H9 (cell line): Measurements from ENCODE around the gene CES5A. TPM values are rescaled to one million over a fixed set of nuclear protein-coding genes. Genes with fewer than 3 reads are reported as not detected.
"Not testable (repeated sequence)": the region's sequence is repeated elsewhere in the genome, so short reads cannot be mapped to it uniquely, and the experiment has no call there.

Experiments used
- DNase-seq: peaks from one replicate; pipeline ENCODE4 v3.0.0-alpha.2; 2017
- H2AFZ ChIP-seq: one replicate; pipeline ENCODE4 v1.6.1; 2013; ENCODE audit warnings: mild to moderate bottlenecking, low read length, control low read depth, moderate library complexity
- H2AK5ac ChIP-seq: 2 replicates; pipeline ENCODE4 v1.6.1; 2013; ENCODE audit warnings: low read length, control low read depth, mixed read lengths; ENCODE audit not compliant: insufficient read length
- H2BK120ac ChIP-seq: one replicate; pipeline ENCODE4 v1.6.1; 2013; ENCODE audit warnings: low read depth, mild to moderate bottlenecking, low read length, control low read depth, inconsistent platforms; ENCODE audit not compliant: poor library complexity, severe bottlenecking
- H2BK12ac ChIP-seq: 2 replicates; pipeline ENCODE4 v1.6.1; 2013; ENCODE audit warnings: low read length, control low read depth, mixed read lengths, low read depth; ENCODE audit not compliant: insufficient read length
- H2BK15ac ChIP-seq: 2 replicates; pipeline ENCODE4 v1.6.1; 2013; ENCODE audit warnings: low read depth, low read length, control low read depth
- H2BK20ac ChIP-seq: one replicate; pipeline ENCODE4 v1.6.1; 2013; ENCODE audit warnings: low read depth, mild to moderate bottlenecking, low read length, control low read depth, inconsistent platforms; ENCODE audit not compliant: poor library complexity, severe bottlenecking
- H2BK5ac ChIP-seq: 2 replicates; pipeline ENCODE4 v1.6.1; 2013; ENCODE audit warnings: low read length, control low read depth, mixed read lengths; ENCODE audit not compliant: insufficient read length
- H3K14ac ChIP-seq: 2 replicates; pipeline ENCODE4 v1.6.1; 2013; ENCODE audit warnings: low read length, control low read depth; ENCODE audit not compliant: insufficient read depth
- H3K18ac ChIP-seq: 2 replicates; pipeline ENCODE4 v1.6.1; 2013; ENCODE audit warnings: low read depth, mild to moderate bottlenecking, mixed read lengths, low read length, control low read depth; ENCODE audit not compliant: insufficient read length
- H3K23ac ChIP-seq: 2 replicates; pipeline ENCODE4 v1.6.1; 2013; ENCODE audit warnings: low read length, control low read depth, mixed read lengths, low read depth; ENCODE audit not compliant: insufficient read length
- H3K23me2 ChIP-seq: 2 replicates; pipeline ENCODE4 v1.6.1; 2013; ENCODE audit warnings: low read depth, mild to moderate bottlenecking, mixed read lengths, low read length, control low read depth; ENCODE audit not compliant: insufficient read length, poor library complexity, severe bottlenecking
- H3K27ac ChIP-seq: 2 replicates; pipeline ENCODE4 v1.5.1; 2013; ENCODE audit warnings: low read length, control low read depth, mixed read lengths, low read depth; ENCODE audit not compliant: insufficient read length
- H3K27me3 ChIP-seq: 2 replicates; pipeline ENCODE4 v1.6.1; 2013; ENCODE audit warnings: low read length, control low read depth, inconsistent platforms; ENCODE audit not compliant: insufficient read depth
- H3K4ac ChIP-seq: 2 replicates; pipeline ENCODE4 v1.6.1; 2013; ENCODE audit warnings: low read depth, mild to moderate bottlenecking, control low read depth, inconsistent platforms, low read length, moderate library complexity
- H3K4me1 ChIP-seq: 2 replicates; pipeline ENCODE4 v1.6.1; 2013; ENCODE audit warnings: low read length, control low read depth, inconsistent platforms; ENCODE audit not compliant: insufficient read depth
- H3K4me2 ChIP-seq: 2 replicates; pipeline ENCODE4 v1.6.1; 2013; ENCODE audit warnings: low read length, control low read depth, mixed read lengths; ENCODE audit not compliant: insufficient read length, insufficient read depth
- H3K56ac ChIP-seq: 2 replicates; pipeline ENCODE4 v1.6.1; 2013; ENCODE audit warnings: low read depth, mild to moderate bottlenecking, mixed read lengths, low read length, control low read depth; ENCODE audit not compliant: insufficient read length
- H3K79me1 ChIP-seq: 2 replicates; pipeline ENCODE4 v1.6.1; 2013; ENCODE audit warnings: low read depth, mild to moderate bottlenecking, moderate library complexity, low read length, control low read depth, inconsistent platforms; ENCODE audit not compliant: insufficient read depth, poor library complexity, severe bottlenecking
- H3K79me2 ChIP-seq: 2 replicates; pipeline ENCODE4 v1.6.1; 2013; ENCODE audit warnings: low read length, control low read depth, inconsistent platforms; ENCODE audit not compliant: insufficient read depth
- H3K9ac ChIP-seq: 2 replicates; pipeline ENCODE4 v1.6.1; 2013; ENCODE audit warnings: low read length, control low read depth, mixed read lengths; ENCODE audit not compliant: insufficient read length; ENCODE audit errors: extremely low read depth
- H3K9me3 ChIP-seq: one replicate; pipeline ENCODE4 v1.6.1; 2013; ENCODE audit warnings: low read depth, low read length, inconsistent platforms; ENCODE audit not compliant: control insufficient read depth
- H3T11ph ChIP-seq: one replicate; pipeline ENCODE4 v1.6.1; 2013; ENCODE audit warnings: mild to moderate bottlenecking, low read length, control low read depth, inconsistent platforms
- H4K20me1 ChIP-seq: one replicate; pipeline ENCODE4 v1.6.1; 2013; ENCODE audit not compliant: control insufficient read depth, insufficient read length, insufficient read depth
- H4K5ac ChIP-seq: 2 replicates; pipeline ENCODE4 v1.6.1; 2013; ENCODE audit warnings: low read depth, mild to moderate bottlenecking, mixed read lengths, low read length, control low read depth; ENCODE audit not compliant: insufficient read length
- H4K8ac ChIP-seq: replicated peaks from 2 replicates; pipeline ENCODE4 v1.6.1; 2013; ENCODE audit warnings: low read length, control low read depth, mixed read lengths, low read depth; ENCODE audit not compliant: insufficient read length
- H4K91ac ChIP-seq: 2 replicates; pipeline ENCODE4 v1.6.1; 2013; ENCODE audit warnings: low read depth, mild to moderate bottlenecking, moderate library complexity, mixed read lengths, low read length, control low read depth; ENCODE audit not compliant: insufficient read length
- H3K27ac Mint-ChIP-seq, 3 experiments: 2 replicates in 2 of 3; 3 replicates in 1 of 3; pipeline ENCODE4 v1.8.0; 2020 to 2021; ENCODE audit warnings: mixed read lengths in 3 of 3, mild to moderate bottlenecking in 1 of 3, moderate library complexity in 1 of 3
- H3K27me3 Mint-ChIP-seq: 2 replicates; pipeline ENCODE4 v1.8.0; 2021; ENCODE audit warnings: low read depth, mild to moderate bottlenecking, moderate library complexity, mixed read lengths
- H3K36me3 Mint-ChIP-seq, 3 experiments: 2 replicates in 2 of 3; 3 replicates in 1 of 3; pipeline ENCODE4 v1.8.0; 2020 to 2021; ENCODE audit warnings: low read depth in 3 of 3, mixed read lengths in 3 of 3; ENCODE audit not compliant: insufficient read depth in 1 of 3
- H3K4me1 Mint-ChIP-seq, 2 experiments: 2 replicates each; pipeline ENCODE4 v1.8.0; 2020; ENCODE audit warnings: mixed read lengths in 2 of 2
- H3K4me3 Mint-ChIP-seq, 2 experiments: 2 replicates in 1 of 2; 3 replicates in 1 of 2; pipeline ENCODE4 v1.8.0; 2020 to 2021; ENCODE audit warnings: mild to moderate bottlenecking in 2 of 2, mixed read lengths in 2 of 2, moderate library complexity in 1 of 2
- H3K9me3 Mint-ChIP-seq, 2 experiments: 2 replicates in 1 of 2; 3 replicates in 1 of 2; pipeline ENCODE4 v1.8.0; 2020; ENCODE audit warnings: mild to moderate bottlenecking in 2 of 2, mixed read lengths in 2 of 2, moderate library complexity in 1 of 2
- WGBS: extraction: QIAGEN DNeasy Blood & Tissue Kit; methylation state at CpG from one replicate; pipeline ENCODE4 v1.1.7; 2013; ENCODE audit warnings: missing lambda C conversion rate, low lambda C conversion rate, mixed read lengths; ENCODE audit not compliant: insufficient read length; ENCODE audit errors: extremely low coverage; 5-methylcytosine and 5-hydroxymethylcytosine counted together
- total RNA-seq: library from RNA; stranded (reverse); gene quantifications from 2 replicates; pipeline ENCODE4 v1.2.1, GENCODE V29; 2021

The CES5A gene
- total RNA-seq, 1 experiment from 2014 or later = not detected

DNA sequence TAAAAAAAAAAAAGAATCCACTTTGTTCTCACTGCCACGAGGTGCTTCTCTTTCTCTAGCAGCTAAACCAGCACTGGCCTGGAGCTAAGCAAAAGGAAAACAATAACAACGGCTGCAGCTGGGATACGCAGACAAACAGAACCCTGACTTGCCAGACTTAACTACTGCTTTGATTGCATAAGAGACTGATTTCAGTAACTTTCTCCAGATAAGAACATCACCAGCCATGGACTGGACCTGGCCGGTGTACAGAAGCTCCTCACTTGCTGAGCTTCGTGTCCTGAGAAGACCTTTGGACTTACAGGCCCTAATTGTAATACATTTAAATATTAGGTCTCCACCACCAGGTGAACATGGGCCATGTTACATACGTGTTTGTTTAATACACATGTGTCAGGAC lies 70.1 kb downstream of the CES5A start:
- H3K4me1 ChIP-seq, H3T11ph ChIP-seq, H3K79me2 ChIP-seq, H3K27me3 ChIP-seq, H2BK5ac ChIP-seq, H2BK15ac ChIP-seq, H3K27me3 Mint-ChIP-seq, H2BK12ac ChIP-seq, H4K8ac ChIP-seq, H2BK120ac ChIP-seq, H4K5ac ChIP-seq, H3K27ac Mint-ChIP-seq, H3K23ac ChIP-seq, H3K27ac ChIP-seq, H3K14ac ChIP-seq, H3K4me3 Mint-ChIP-seq, H3K18ac ChIP-seq, H2BK20ac ChIP-seq, H4K91ac ChIP-seq, DNase-seq, H3K36me3 Mint-ChIP-seq, H3K4ac ChIP-seq, H3K9me3 ChIP-seq, H3K4me2 ChIP-seq, H2AK5ac ChIP-seq, H3K9ac ChIP-seq, H3K56ac ChIP-seq, H4K20me1 ChIP-seq, H3K9me3 Mint-ChIP-seq, H2AFZ ChIP-seq, H3K23me2 ChIP-seq, H3K79me1 ChIP-seq: not testable (repeated sequence)
- whole genome bisulfite sequencing = no CpG with 5 or more reads among the region's 6 CpGs
- H3K4me1 Mint-ChIP-seq = peaks cover 11% of the 10 kb centered on the region in 2 experiments

DNA sequence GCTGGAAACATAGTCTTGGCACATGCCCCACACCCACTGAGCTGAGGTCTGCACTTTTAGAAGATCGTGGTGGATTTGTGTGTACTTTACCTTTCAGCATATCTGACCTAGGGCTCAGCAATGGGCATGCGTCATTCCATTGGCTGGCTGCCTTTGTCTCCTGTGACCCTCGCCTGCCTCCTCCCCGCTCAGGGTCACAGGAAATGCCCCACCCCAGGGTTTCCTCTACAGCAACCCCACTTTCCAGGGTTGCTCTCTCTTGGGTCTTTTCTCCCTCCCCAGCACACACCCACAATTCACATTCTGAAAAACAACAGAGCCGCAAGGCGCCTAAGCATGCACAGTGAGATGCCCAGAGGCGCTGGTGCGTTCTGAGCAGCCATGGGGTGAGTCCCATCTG lies 71.5 kb downstream of the CES5A start:
- not testable (repeated sequence) for H3K56ac ChIP-seq, H3K23me2 ChIP-seq, H3K4me1 ChIP-seq, H4K91ac ChIP-seq, H2BK120ac ChIP-seq, H3K27me3 Mint-ChIP-seq, H3K36me3 Mint-ChIP-seq, H3K9me3 Mint-ChIP-seq, H3K79me2 ChIP-seq, H4K5ac ChIP-seq, H4K8ac ChIP-seq, H2AFZ ChIP-seq, H3K18ac ChIP-seq, H3K4ac ChIP-seq, H3T11ph ChIP-seq, H2BK12ac ChIP-seq, H2BK20ac ChIP-seq, H3K9me3 ChIP-seq, H3K14ac ChIP-seq, H3K4me1 Mint-ChIP-seq, H4K20me1 ChIP-seq, H2AK5ac ChIP-seq, H3K27ac Mint-ChIP-seq, H3K4me3 Mint-ChIP-seq, H3K27ac ChIP-seq, H3K27me3 ChIP-seq, H2BK5ac ChIP-seq, H3K23ac ChIP-seq, H3K79me1 ChIP-seq, H2BK15ac ChIP-seq, DNase-seq, H3K9ac ChIP-seq, H3K4me2 ChIP-seq
- WGBS = no CpG with 5 or more reads among the region's 8 CpGs

Other genes with a start within 250 kb of the CES5A start
- 0.24 TPM in 1 of 2 replicates, not detected in the other for gene SLC6A2, start 219.4 kb downstream of the CES5A start, total RNA-seq
- not detected in 2 replicates for gene CES1, start 42.3 kb downstream of the CES5A start, total RNA-seq